Heart left ventricle (tissue), 16 donors: Measurements from ENCODE around the gene DDX3X. TPM values are rescaled to one million over a fixed set of nuclear protein-coding genes. Genes with fewer than 3 reads are reported as not detected.

ENCODE experiments used
- ATAC-seq, 4 donors: fragments of 200-7000 bp; cut with Tn5 transposase; one replicate each; pipeline ENCODE4 v1.9.1; 2020 to 2022; ENCODE audit warnings: moderate library complexity in 4 of 4, mild to moderate bottlenecking in 3 of 4, moderate number of reproducible peaks in 1 of 4
- DNase-seq, 5 donors: peaks; one replicate each; pipeline ENCODE4 v3.0.0-alpha.2; 2020
- H3K27ac ChIP-seq, 12 donors: fragments of 200-600 bp; sonication (generic) in 4 of 12; one replicate each; pipeline versions ENCODE4 v1.5.0 to v1.8.0; 2016 to 2022; ENCODE audit warnings: mild to moderate bottlenecking in 2 of 12
- H3K27me3 ChIP-seq, 9 donors: fragments of 200-600 bp; sonication (generic) in 2 of 9; one replicate each; pipeline versions ENCODE4 v1.5.1 to v1.8.0; 2016 to 2022; ENCODE audit warnings: mild to moderate bottlenecking in 3 of 9
- H3K36me3 ChIP-seq, 9 donors: fragments of 200-600 bp; sonication (generic) in 2 of 9; one replicate each; pipeline versions ENCODE4 v1.5.0 to v1.8.0; 2018 to 2022; ENCODE audit warnings: mild to moderate bottlenecking in 2 of 9
- H3K4me1 ChIP-seq, 12 donors: fragments of 200-600 bp; sonication (generic) in 4 of 12; one replicate each; pipeline versions ENCODE4 v1.5.0 to v1.8.0; 2016 to 2022; ENCODE audit warnings: mild to moderate bottlenecking in 3 of 12
- H3K4me3 ChIP-seq, 12 donors: fragments of 200-600 bp; sonication (generic) in 4 of 12; one replicate each; pipeline versions ENCODE4 v1.5.0 to v1.8.0; 2017 to 2022; ENCODE audit warnings: mild to moderate bottlenecking in 9 of 12, moderate library complexity in 4 of 12
- H3K9me3 ChIP-seq, 12 donors: fragments of 200-600 bp; sonication (generic) in 4 of 12; one replicate each; pipeline versions ENCODE4 v1.5.0 to v1.8.0; 2016 to 2022; ENCODE audit warnings: mild to moderate bottlenecking in 1 of 12
- CTCF ChIP-seq, 12 donors: fragments of 200-600 bp; sonication (generic) in 4 of 12; IDR thresholded peaks; one replicate each; pipeline versions ENCODE4 v1.5.0 to v1.8.0; 2018 to 2022; ENCODE audit warnings: antibody characterized with exemption in 12 of 12, mild to moderate bottlenecking in 5 of 12
- POLR2A ChIP-seq, 2 donors: fragments of 450-650 bp; IDR thresholded peaks; one replicate each; pipeline ENCODE4 v1.6.1; 2017; ENCODE audit warnings: antibody characterized with exemption in 2 of 2, mild to moderate bottlenecking in 2 of 2, moderate library complexity in 2 of 2
- WGBS, 4 donors: extraction: QIAGEN DNeasy Blood & Tissue Kit in 2 of 4; methylation state at CpG; one replicate each; pipeline versions ENCODE4 v1.1.5 to v1.1.7; 2013 to 2018; 5-methylcytosine and 5-hydroxymethylcytosine counted together
- intact Hi-C, 10 donors: fragments of 100-400 bp; cut with DNase I; formaldehyde crosslinking; loops; one replicate each; pipeline versions ENCODE4 v1.11.1 to v1.14.2; 2022
- polyA plus RNA-seq, 2 donors: library from polyadenylated mRNA; stranded (reverse); fragments of 200-250 nt; gene quantifications; one replicate each; pipeline ENCODE4 v1.2.3, GENCODE V29; 2013
- total RNA-seq, 9 donors: library from RNA; depleted of rRNA in 2 of 9; stranded (reverse); fragments of >200 nt in 2 of 9; fragmentation: NEBNext Ultra II Directional in 3 of 9; extraction: Animal tissue kit (Norgen Biotek cat#: 25700) in 3 of 9; gene quantifications; one replicate each; pipeline versions ENCODE4 v1.1.0 to v1.2.4, GENCODE V29; 2016 to 2023
- donor health status: ischemic (EF 13 %, LVEDD 7.1; RV severe dilation, severe dysfunction).
- donor health status: healthy with polysubstance abuse.
- donor health status: DM: no; HTN: yes; CAD: no.
- donor health status: DM: no; HTN: no; CAD: no.
- donor health status: ischemic (EF 25% LVEDD 6.9; RV normal size, moderate dysfunction).
- donor health status: ischemic (EF 25% LVEDD 5.7; RV mildly dilated, moderate dysfunction).
- donor health status: healthy.
- donor health status: DM: yes; HTN: yes; CAD: no.
- donor health status: ischemic (EF 35%, LVEDD 5.7; RV mildly dilated, moderate dysfunction).
- donor health status: nonischemic (EF 11% LVEDD 7.7; RV severe dilation, severe dysfunction).
- donor health status: DM: yes; HTN: yes; CAD: no.
- donor health status: PGD.
- donor health status: ischemic (EF 29% LVEDD 5.4; RV normal size, mild dysfunction).
- donor health status: nonischemic (EF 23%, LVEDD 6.1; RV moderate dilation, normal function).

DDX3X gene
- total and polyA plus RNA-seq, 11 donors: 34.3 to 272 (median 170) TPM

DNA sequence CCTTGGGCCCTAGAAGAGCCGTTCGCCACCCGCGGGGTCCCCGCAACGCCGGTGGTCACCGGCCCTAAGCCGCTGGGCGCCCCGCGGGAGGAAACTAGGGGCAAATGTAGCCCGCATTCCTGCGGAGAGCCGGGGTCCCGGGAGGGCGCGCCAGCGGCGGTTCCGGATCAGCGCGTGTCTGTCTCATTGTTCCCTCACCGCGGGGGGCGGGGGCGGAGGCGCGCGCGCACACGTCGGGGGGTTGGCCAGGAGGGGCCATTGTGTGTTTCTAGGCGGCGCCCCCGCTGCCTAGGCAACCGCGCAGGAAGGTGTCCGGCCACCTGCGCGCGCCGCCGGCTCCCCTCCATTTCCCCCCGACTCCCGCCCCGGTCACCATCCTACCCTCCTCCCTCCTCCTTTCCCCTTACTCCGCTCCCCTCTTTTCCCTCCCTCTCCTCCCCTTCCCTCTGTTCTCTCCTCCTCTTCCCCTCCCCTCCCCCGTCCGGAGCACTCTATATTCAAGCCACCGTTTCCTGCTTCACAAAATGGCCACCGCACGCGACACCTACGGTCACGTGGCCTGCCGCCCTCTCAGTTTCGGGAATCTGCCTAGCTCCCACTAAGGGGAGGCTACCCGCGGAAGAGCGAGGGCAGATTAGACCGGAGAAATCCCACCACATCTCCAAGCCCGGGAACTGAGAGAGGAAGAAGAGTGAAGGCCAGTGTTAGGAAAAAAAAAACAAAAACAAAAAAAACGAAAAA, 789 bp upstream of the DDX3X start:
- no peaks in the 10 kb centered on the region for H3K9me3 ChIP-seq
- ATAC-seq (peak; percentile 66 to 72 (median 70)), DNase-seq (peak; percentile 83 to 92 (median 90))
- 1 to 3% (median 1%) methylated on average over 52 to 63 of the region's 64 CpGs for WGBS, 4 donors
- H3K27me3 ChIP-seq: no peaks in the 10 kb centered on the region
- intact Hi-C loops: loop anchor here in 7 of 10 donors (2.0 to 10.0 kb wide), 4 partner anchors 109 to 248 kb away; partner anchors contain the start of genes NYX (in 2 of the 7) and USP9X (in 2 of the 7)
- H3K27ac ChIP-seq: peak overlapping the region; percentile 97 to 100 (median 100)
- no peak for TF ChIP-seq CTCF (IDR thresholded peaks at IDR 0.05)
- peak in 1 of 2 donors; percentile 32 for TF ChIP-seq POLR2A (IDR thresholded peaks at IDR 0.05)
- peaks cover 0 to 49% (median 11%) of the 10 kb centered on the region in 12 donors for H3K4me1 ChIP-seq
- H3K36me3 ChIP-seq: peaks cover 0 to 11% (median 0%) of the 10 kb centered on the region in 9 donors
- H3K4me3 ChIP-seq: peak overlapping the region; percentile 81 to 99 (median 96)

- 0 to 3% (median 0%) methylated on average over 42 to 77 of the region's 77 CpGs for WGBS, 4 donors
- DNase-seq: peak; percentile 85 to 95 (median 91)
- TF ChIP-seq POLR2A (IDR thresholded peaks at IDR 0.05) (no peak), CTCF (IDR thresholded peaks at IDR 0.05) (no peak)
These were observed 618 bp downstream of the DDX3X start for GRCh38 chrX:41334363-41335197.

DNA sequence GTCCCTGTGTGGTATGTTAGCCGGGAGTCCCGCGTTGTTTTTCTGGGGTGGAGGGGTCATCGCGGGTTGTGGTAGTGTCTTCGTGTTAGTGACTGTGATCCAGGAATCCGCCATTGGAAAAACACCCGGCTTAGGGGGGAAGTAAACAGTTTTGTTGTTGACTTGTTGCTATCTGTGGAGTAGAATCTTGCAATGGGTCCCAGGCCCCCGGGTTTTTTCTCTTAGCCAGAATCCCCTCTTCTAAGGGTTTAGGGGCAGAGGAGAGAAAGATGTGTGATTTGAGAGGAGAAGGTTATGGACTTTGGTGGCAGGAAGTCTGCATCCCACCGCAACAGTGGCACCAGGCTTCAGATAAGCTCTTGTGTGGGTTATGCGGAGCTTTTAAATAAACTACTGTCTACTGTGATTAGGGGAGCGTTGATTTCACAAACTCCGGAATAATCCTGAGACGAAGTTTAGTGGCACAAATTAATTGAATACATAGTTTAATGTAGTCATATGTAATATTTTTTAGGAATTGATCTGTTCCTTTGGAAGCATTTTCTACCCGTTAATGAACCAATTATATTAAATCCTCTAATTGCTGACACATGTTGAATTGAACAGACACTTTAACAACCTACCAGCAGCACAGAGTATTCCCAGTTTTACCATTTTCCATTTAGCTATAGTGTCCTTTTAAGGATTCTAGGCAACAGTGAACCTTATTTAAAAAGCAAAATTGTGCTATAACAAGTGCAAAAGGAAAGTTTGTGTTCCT, 1.4 kb downstream of the DDX3X start:
- Histone ChIP-seq H3K4me1 (peaks cover 0 to 70% (median 29%) of the 10 kb centered on the region in 12 donors), H3K4me3 (peak overlapping the region; percentile 81 to 99 (median 96)), H3K36me3 (peaks cover 0 to 33% (median 13%) of the 10 kb centered on the region in 9 donors), H3K27me3 (no peaks in the 10 kb centered on the region), H3K9me3 (no peaks in the 10 kb centered on the region), H3K27ac (peak overlapping the region; percentile 97 to 100 (median 100))
- no peak for DNase-seq
- WGBS, 4 donors: 0 to 5% (median 1%) methylated on average over 15 of the region's 15 CpGs
- no peak for ATAC-seq
- intact Hi-C loops: loop anchor here in 4 of 10 donors (2.0 to 10.0 kb wide), 3 partner anchors 107 to 112 kb away; partner anchors contain the start of gene NYX (in 3 of the 4)
- TF ChIP-seq CTCF (IDR thresholded peaks at IDR 0.05) (no peak), POLR2A (IDR thresholded peaks at IDR 0.05) (no peak)

More at GRCh38 chrX:41334363-41335197, 618 bp downstream of the DDX3X start:
- intact Hi-C loops: loop anchor here in 8 of 10 donors (2.0 to 10.0 kb wide), 5 partner anchors 108 to 247 kb away; partner anchors contain the start of genes NYX (in 3 of the 8) and USP9X (in 1 of the 8)
- Histone ChIP-seq H3K4me1 (peaks cover 0 to 63% (median 25%) of the 10 kb centered on the region in 12 donors), H3K9me3 (no peaks in the 10 kb centered on the region), H3K27me3 (no peaks in the 10 kb centered on the region), H3K36me3 (peaks cover 0 to 25% (median 7%) of the 10 kb centered on the region in 9 donors), H3K27ac (peak overlapping the region; percentile 97 to 100 (median 100)), H3K4me3 (peak overlapping the region; percentile 81 to 99 (median 96))
- ATAC-seq: peak; percentile 70 to 81 (median 76)
